ENCODE results near the gene PRLH.
A peak's percentile ranks its signal among the peaks of the same experiment; 100 is the strongest.

PRLH gene

DNA sequence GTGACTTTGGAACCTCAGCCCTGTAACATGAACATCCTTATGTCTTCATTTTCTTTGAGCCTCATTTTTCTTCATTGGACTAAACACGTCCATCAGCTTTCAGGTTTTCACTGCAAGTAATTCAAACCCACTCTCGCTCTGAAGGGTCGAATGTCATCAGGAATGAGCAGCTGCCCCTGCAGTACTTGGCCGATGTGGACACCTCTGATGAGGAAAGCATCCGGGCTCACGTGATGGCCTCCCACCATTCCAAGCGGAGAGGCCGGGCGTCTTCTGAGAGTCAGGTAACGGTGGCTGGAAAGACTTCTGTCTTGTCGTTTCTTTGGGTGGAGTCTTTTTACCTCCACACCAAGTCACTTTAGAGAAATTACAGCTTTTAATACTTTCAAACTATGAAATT, 39.1 kb upstream of the PRLH start:
- Histone ChIP-seq H3K36me3 (ENCODE audit: control insufficient read depth in 2 of 2, insufficient read depth in 1 of 2, low read length in 2 of 2) (no peaks in the 10 kb centered on the region), H3K9me3 (ENCODE audit: control insufficient read depth, insufficient read depth, low read depth, low read length) (no peaks in the 10 kb centered on the region), H3K27ac (ENCODE audit: extremely low read depth, low read depth, low read length) (no peak overlapping the region), H3K4me1 (ENCODE audit: control insufficient read depth, insufficient read depth, low read length) (no peaks in the 10 kb centered on the region), H3K4me3 (ENCODE audit: low read depth, low read length) (no peak overlapping the region)
- POLR2A ChIA-PET: no interaction called here
- no peak for TF ChIP-seq ZNF248 (tag by site-specific recombination; IDR thresholded peaks at IDR 0.05)
- TF ChIP-seq, protein P1, sequence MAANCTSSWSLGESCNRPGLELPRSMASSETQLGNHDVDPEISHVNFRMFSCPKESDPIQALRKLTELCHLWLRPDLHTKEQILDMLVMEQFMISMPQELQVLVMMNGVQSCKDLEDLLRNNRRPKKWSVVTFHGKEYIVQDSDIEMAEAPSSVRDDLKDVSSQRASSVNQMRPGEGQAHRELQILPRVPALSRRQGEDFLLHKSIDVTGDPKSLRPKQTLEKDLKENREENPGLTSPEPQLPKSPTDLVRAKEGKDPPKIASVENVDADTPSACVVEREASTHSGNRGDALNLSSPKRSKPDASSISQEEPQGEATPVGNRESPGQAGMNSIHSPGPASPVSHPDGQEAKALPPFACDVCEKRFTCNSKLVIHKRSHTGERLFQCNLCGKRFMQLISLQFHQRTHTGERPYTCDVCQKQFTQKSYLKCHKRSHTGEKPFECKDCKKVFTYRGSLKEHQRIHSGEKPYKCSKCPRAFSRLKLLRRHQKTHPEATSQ (tag by site-specific recombination; IDR thresholded peaks at IDR 0.05): no peak
- TF ChIP-seq ZNF747 (tag by site-specific recombination; IDR thresholded peaks at IDR 0.05): no peak
- no peak for TF ChIP-seq ZNF121 (tag by site-specific recombination; IDR thresholded peaks at IDR 0.05)
- TF ChIP-seq, protein P2, sequence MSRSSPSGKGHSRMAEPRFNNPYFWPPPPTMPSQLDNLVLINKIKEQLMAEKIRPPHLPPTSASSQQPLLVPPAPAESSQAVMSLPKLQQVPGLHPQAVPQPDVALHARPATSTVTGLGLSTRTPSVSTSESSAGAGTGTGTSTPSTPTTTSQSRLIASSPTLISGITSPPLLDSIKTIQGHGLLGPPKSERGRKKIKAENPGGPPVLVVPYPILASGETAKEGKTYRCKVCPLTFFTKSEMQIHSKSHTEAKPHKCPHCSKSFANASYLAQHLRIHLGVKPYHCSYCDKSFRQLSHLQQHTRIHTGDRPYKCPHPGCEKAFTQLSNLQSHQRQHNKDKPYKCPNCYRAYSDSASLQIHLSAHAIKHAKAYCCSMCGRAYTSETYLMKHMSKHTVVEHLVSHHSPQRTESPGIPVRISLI (tag by site-specific recombination; IDR thresholded peaks at IDR 0.05): no peak
- no peak for TF ChIP-seq ZNF837 (tag by site-specific recombination; IDR thresholded peaks at IDR 0.05)
- TF ChIP-seq SETDB1 (IDR thresholded peaks at IDR 0.05; ENCODE audit: insufficient read length, low read length): no peak
- TF ChIP-seq ZNF211 (tag by site-specific recombination; IDR thresholded peaks at IDR 0.05; ENCODE audit: low read depth): no peak
- TF ChIP-seq ZNF776 (tag by site-specific recombination; IDR thresholded peaks at IDR 0.05; ENCODE audit: borderline replicate concordance): no peak
- TF ChIP-seq, protein P3, sequence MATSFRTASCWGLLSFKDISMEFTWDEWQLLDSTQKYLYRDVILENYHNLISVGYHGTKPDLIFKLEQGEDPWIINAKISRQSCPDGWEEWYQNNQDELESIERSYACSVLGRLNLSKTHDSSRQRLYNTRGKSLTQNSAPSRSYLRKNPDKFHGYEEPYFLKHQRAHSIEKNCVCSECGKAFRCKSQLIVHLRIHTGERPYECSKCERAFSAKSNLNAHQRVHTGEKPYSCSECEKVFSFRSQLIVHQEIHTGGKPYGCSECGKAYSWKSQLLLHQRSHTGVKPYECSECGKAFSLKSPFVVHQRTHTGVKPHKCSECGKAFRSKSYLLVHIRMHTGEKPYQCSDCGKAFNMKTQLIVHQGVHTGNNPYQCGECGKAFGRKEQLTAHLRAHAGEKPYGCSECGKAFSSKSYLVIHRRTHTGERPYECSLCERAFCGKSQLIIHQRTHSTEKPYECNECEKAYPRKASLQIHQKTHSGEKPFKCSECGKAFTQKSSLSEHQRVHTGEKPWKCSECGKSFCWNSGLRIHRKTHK (tag by site-specific recombination; IDR thresholded peaks at IDR 0.05): no peak
- no peak for TF ChIP-seq ZNF214 (tag by site-specific recombination; IDR thresholded peaks at IDR 0.05; ENCODE audit: borderline replicate concordance)
- no peak for TF ChIP-seq ZNF184 (tag by site-specific recombination; IDR thresholded peaks at IDR 0.05)
- no peak for TF ChIP-seq ZNF350 (tag by site-specific recombination; IDR thresholded peaks at IDR 0.05)
- CTCF ChIA-PET: no interaction called here

- CTCF ChIA-PET: no interaction called here
Measured at GRCh38 chr2:237527766-237528165, 38.6 kb upstream of the PRLH start.

GRCh38 chr2:237529452-237530402, 36.6 kb upstream of the PRLH start:
- POLR2A ChIA-PET: no interaction called here
- no peaks in the 10 kb centered on the region for H3K4me1 ChIP-seq (ENCODE audit: control insufficient read depth, insufficient read depth, low read length)
- no peak overlapping the region for H3K27ac ChIP-seq (ENCODE audit: extremely low read depth, low read depth, low read length)
- H3K4me3 ChIP-seq (ENCODE audit: low read depth, low read length): no peak overlapping the region
- CTCF ChIA-PET: interaction anchor here (0.5 to 1.2 kb wide), 5 partner anchors 17 to 364 kb away, joined by 3 to 5 read pairs (median 4); no protein-coding TSS in a partner anchor
- TF ChIP-seq ZNF626 (tag by site-specific recombination; IDR thresholded peaks at IDR 0.05) (no peak), ZNF274 (IDR thresholded peaks at IDR 0.05; ENCODE audit: low read length) (no peak), ZNF274 (tag by site-specific recombination; IDR thresholded peaks at IDR 0.05; ENCODE audit: borderline replicate concordance) (no peak)
- H3K9me3 ChIP-seq (ENCODE audit: control insufficient read depth, insufficient read depth, low read depth, low read length): no peaks in the 10 kb centered on the region
- no peaks in the 10 kb centered on the region for H3K36me3 ChIP-seq (ENCODE audit: control insufficient read depth in 2 of 2, insufficient read depth in 1 of 2, low read length in 2 of 2)

More at GRCh38 chr2:237527766-237528165, 38.6 kb upstream of the PRLH start:
- POLR2A ChIA-PET: no interaction called here
- no peak overlapping the region for H3K27ac ChIP-seq (ENCODE audit: extremely low read depth, low read depth, low read length)
- no peaks in the 10 kb centered on the region for H3K4me1 ChIP-seq (ENCODE audit: control insufficient read depth, insufficient read depth, low read length)
- H3K9me3 ChIP-seq (ENCODE audit: control insufficient read depth, insufficient read depth, low read depth, low read length): no peaks in the 10 kb centered on the region
- no peaks in the 10 kb centered on the region for H3K36me3 ChIP-seq (ENCODE audit: control insufficient read depth in 2 of 2, insufficient read depth in 1 of 2, low read length in 2 of 2)
- H3K4me3 ChIP-seq (ENCODE audit: low read depth, low read length): no peak overlapping the region
- TF ChIP-seq ZNF621 (tag by site-specific recombination; IDR thresholded peaks at IDR 0.05) (no peak), ZNF837 (tag by site-specific recombination; IDR thresholded peaks at IDR 0.05) (no peak), ZNF600 (tag by site-specific recombination; IDR thresholded peaks at IDR 0.05) (no peak), ZBTB7A (tag by site-specific recombination; IDR thresholded peaks at IDR 0.05; ENCODE audit: low read depth) (no peak), ZNF146 (tag by site-specific recombination; IDR thresholded peaks at IDR 0.05) (peak; percentile 23; the same call in 1 of the 2 replicates)

Data from HEK293 (cell line).